ENCODE results near the gene NCOR1.
"Not testable (repeated sequence)": the region's sequence is repeated elsewhere in the genome, so short reads cannot be mapped to it uniquely, and the experiment has no call there.

Gene NCOR1

GRCh38 chr17:16129441-16130205, 85.7 kb downstream of the NCOR1 start:
- Histone ChIP-seq H3K27ac (ENCODE audit: low read depth in 2 of 2, low read length in 2 of 2) (no peak overlapping the region), H3K9ac (ENCODE audit: low read depth in 1 of 2, low read length in 2 of 2) (no peak overlapping the region), H3K4me3 (ENCODE audit: low read length in 2 of 2) (no peak overlapping the region), H3K27me3 (ENCODE audit: control insufficient read depth in 2 of 2, insufficient read depth in 2 of 2, low read length in 2 of 2) (no peaks in the 10 kb centered on the region), H3K4me1 (ENCODE audit: control insufficient read depth in 2 of 2, insufficient read depth in 2 of 2, low read length in 2 of 2) (no peaks in the 10 kb centered on the region), H3K36me3 (ENCODE audit: control insufficient read depth in 2 of 2, insufficient read depth in 2 of 2, low read length in 2 of 2) (peaks cover 38 to 54% of the 10 kb centered on the region in 2 donors), H3K9me3 (ENCODE audit: control insufficient read depth in 2 of 2, low read length in 2 of 2) (no peaks in the 10 kb centered on the region)

DNA sequence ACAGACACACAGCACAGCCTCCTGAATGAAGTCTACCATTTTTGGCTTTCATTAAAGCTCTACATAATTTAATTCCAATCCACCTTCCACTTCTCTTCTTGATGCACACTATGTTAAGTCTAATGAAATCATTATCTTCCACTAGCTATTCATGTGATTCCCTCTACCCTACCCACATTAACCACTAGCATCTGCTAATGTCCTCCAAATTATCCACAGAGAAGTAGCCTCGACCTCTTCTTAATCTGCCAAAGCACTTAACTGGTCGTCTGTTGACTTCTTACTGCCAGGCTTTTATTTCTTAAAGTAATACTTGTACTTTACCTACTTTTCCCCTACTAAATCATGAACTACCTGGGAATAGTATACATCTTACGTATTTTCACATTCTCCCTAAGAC, 91.8 kb downstream of the NCOR1 start:
- H3K27ac ChIP-seq (ENCODE audit: low read depth in 2 of 2, low read length in 2 of 2): no peak overlapping the region
- H3K4me1 ChIP-seq (ENCODE audit: control insufficient read depth in 2 of 2, insufficient read depth in 2 of 2, low read length in 2 of 2): no peaks in the 10 kb centered on the region
- H3K9ac ChIP-seq (ENCODE audit: low read depth in 1 of 2, low read length in 2 of 2): no peak overlapping the region
- no peaks in the 10 kb centered on the region for H3K9me3 ChIP-seq (ENCODE audit: control insufficient read depth in 2 of 2, low read length in 2 of 2)
- H3K4me3 ChIP-seq (ENCODE audit: low read length in 2 of 2): no peak overlapping the region
- H3K27me3 ChIP-seq (ENCODE audit: control insufficient read depth in 2 of 2, insufficient read depth in 2 of 2, low read length in 2 of 2): no peaks in the 10 kb centered on the region
- H3K36me3 ChIP-seq (ENCODE audit: control insufficient read depth in 2 of 2, insufficient read depth in 2 of 2, low read length in 2 of 2): peaks cover 42 to 60% of the 10 kb centered on the region in 2 donors

- Histone ChIP-seq H3K27me3 (ENCODE audit: control insufficient read depth in 2 of 2, insufficient read depth in 2 of 2, low read length in 2 of 2) (no peaks in the 10 kb centered on the region), H3K4me3 (ENCODE audit: low read length in 2 of 2) (no peak overlapping the region), H3K36me3 (ENCODE audit: control insufficient read depth in 2 of 2, insufficient read depth in 2 of 2, low read length in 2 of 2) (peaks cover 44 to 62% of the 10 kb centered on the region in 2 donors), H3K9ac (ENCODE audit: low read depth in 1 of 2, low read length in 2 of 2) (no peak overlapping the region), H3K9me3 (ENCODE audit: control insufficient read depth in 2 of 2, low read length in 2 of 2) (no peaks in the 10 kb centered on the region), H3K27ac (ENCODE audit: low read depth in 2 of 2, low read length in 2 of 2) (no peak overlapping the region), H3K4me1 (ENCODE audit: control insufficient read depth in 2 of 2, insufficient read depth in 2 of 2, low read length in 2 of 2) (no peaks in the 10 kb centered on the region)
Observed at GRCh38 chr17:16122697-16123434, 92.5 kb downstream of the NCOR1 start.

- H3K9me3 ChIP-seq (ENCODE audit: control insufficient read depth in 2 of 2, low read length in 2 of 2): no peaks in the 10 kb centered on the region
- no peak overlapping the region for H3K9ac ChIP-seq (ENCODE audit: low read depth in 1 of 2, low read length in 2 of 2)
- no peak overlapping the region for H3K27ac ChIP-seq (ENCODE audit: low read depth in 2 of 2, low read length in 2 of 2)
- H3K4me1 ChIP-seq (ENCODE audit: control insufficient read depth in 2 of 2, insufficient read depth in 2 of 2, low read length in 2 of 2): no peaks in the 10 kb centered on the region
- H3K27me3 ChIP-seq (ENCODE audit: control insufficient read depth in 2 of 2, insufficient read depth in 2 of 2, low read length in 2 of 2): no peaks in the 10 kb centered on the region
- no peak overlapping the region for H3K4me3 ChIP-seq (ENCODE audit: low read length in 2 of 2)
- peaks cover 48 to 67% of the 10 kb centered on the region in 2 donors for H3K36me3 ChIP-seq (ENCODE audit: control insufficient read depth in 2 of 2, insufficient read depth in 2 of 2, low read length in 2 of 2)
Observed at GRCh38 chr17:16121915-16122314, 93.4 kb downstream of the NCOR1 start.

GRCh38 chr17:16120937-16121336, 94.4 kb downstream of the NCOR1 start:
- H3K9me3 ChIP-seq (ENCODE audit: control insufficient read depth in 2 of 2, low read length in 2 of 2): no peaks in the 10 kb centered on the region
- no peak overlapping the region for H3K4me3 ChIP-seq (ENCODE audit: low read length in 2 of 2)
- no peak overlapping the region for H3K27ac ChIP-seq (ENCODE audit: low read depth in 2 of 2, low read length in 2 of 2)
- no peak overlapping the region for H3K9ac ChIP-seq (ENCODE audit: low read depth in 1 of 2, low read length in 2 of 2)
- no peaks in the 10 kb centered on the region for H3K4me1 ChIP-seq (ENCODE audit: control insufficient read depth in 2 of 2, insufficient read depth in 2 of 2, low read length in 2 of 2)
- H3K27me3 ChIP-seq (ENCODE audit: control insufficient read depth in 2 of 2, insufficient read depth in 2 of 2, low read length in 2 of 2): no peaks in the 10 kb centered on the region
- peaks cover 57 to 73% of the 10 kb centered on the region in 2 donors for H3K36me3 ChIP-seq (ENCODE audit: control insufficient read depth in 2 of 2, insufficient read depth in 2 of 2, low read length in 2 of 2)

DNA sequence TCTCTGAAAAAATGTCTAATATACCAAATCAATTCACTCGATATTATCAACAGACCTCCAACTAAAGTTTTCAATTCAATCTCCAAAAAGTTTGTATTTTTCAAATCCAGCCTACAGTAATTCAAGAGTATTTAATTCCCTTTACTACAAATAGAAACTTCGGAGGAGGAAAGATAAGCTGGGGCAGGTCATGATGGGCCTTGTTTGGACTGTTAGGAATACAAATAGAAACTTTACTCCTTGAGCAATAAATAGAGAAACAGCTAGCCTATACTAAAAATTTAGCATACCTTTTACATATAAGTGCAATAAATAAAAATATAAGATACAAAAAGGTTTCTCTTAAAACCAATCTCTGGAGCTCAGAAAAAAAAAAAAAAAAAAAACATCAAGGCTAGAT, 98.2 kb downstream of the NCOR1 start:
- Histone ChIP-seq H3K9ac (ENCODE audit: low read depth in 1 of 2, low read length in 2 of 2) (no peak overlapping the region), H3K36me3 (ENCODE audit: control insufficient read depth in 2 of 2, insufficient read depth in 2 of 2, low read length in 2 of 2) (peaks cover 62 to 74% of the 10 kb centered on the region in 2 donors), H3K27me3 (ENCODE audit: control insufficient read depth in 2 of 2, insufficient read depth in 2 of 2, low read length in 2 of 2) (no peaks in the 10 kb centered on the region)

DNA sequence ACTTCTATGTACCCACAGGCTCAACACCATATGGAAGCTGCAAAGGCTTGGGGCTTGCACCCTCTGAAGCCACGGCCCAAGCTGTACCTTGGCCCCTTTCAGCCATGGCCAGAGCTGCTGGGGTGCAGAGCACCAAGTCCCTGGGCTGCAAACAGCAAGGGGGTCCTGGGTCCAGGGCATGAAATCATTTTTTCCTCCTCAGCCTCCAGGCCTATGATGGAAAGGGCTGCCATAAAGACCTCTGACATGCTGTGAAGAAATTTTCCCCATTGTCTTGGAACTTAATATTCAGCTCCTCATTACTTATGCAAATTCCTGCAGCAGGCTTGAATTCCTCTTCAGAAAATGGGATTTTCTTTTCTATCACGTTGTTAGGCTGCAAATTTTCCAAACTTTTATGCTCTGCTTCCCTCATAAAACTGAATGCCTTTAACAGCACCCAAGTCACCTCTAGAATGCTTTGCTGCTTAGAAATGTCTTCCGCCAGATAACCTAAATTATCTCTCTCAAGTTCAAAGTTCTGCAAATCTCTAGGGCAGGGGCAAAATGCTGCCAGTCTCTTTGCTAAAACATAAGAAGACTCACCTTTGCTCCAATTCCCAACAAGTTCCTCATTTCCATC, 100.1 kb downstream of the NCOR1 start:
- not testable (repeated sequence) for H3K27me3 ChIP-seq (ENCODE audit: control insufficient read depth in 2 of 2, insufficient read depth in 2 of 2, low read length in 2 of 2); H3K27ac ChIP-seq (ENCODE audit: low read depth in 2 of 2, low read length in 2 of 2); H3K9ac ChIP-seq (ENCODE audit: low read depth in 1 of 2, low read length in 2 of 2); H3K4me1 ChIP-seq (ENCODE audit: control insufficient read depth in 2 of 2, insufficient read depth in 2 of 2, low read length in 2 of 2); H3K9me3 ChIP-seq (ENCODE audit: control insufficient read depth in 2 of 2, low read length in 2 of 2); H3K4me3 ChIP-seq (ENCODE audit: low read length in 2 of 2)
- peaks cover 57 to 64% of the 10 kb centered on the region in 2 donors for H3K36me3 ChIP-seq (ENCODE audit: control insufficient read depth in 2 of 2, insufficient read depth in 2 of 2, low read length in 2 of 2)

More for the DNA sequence above, 98.2 kb downstream of the NCOR1 start:
- no peaks in the 10 kb centered on the region for H3K4me1 ChIP-seq (ENCODE audit: control insufficient read depth in 2 of 2, insufficient read depth in 2 of 2, low read length in 2 of 2)
- no peak overlapping the region for H3K4me3 ChIP-seq (ENCODE audit: low read length in 2 of 2)
- H3K27ac ChIP-seq (ENCODE audit: low read depth in 2 of 2, low read length in 2 of 2): no peak overlapping the region
- H3K9me3 ChIP-seq (ENCODE audit: control insufficient read depth in 2 of 2, low read length in 2 of 2): peaks cover 0 to 2% of the 10 kb centered on the region in 2 donors

GRCh38 chr17:16108871-16109270, 106.5 kb downstream of the NCOR1 start:
- H3K4me1 ChIP-seq (ENCODE audit: control insufficient read depth in 2 of 2, insufficient read depth in 2 of 2, low read length in 2 of 2): no peaks in the 10 kb centered on the region
- H3K4me3 ChIP-seq (ENCODE audit: low read length in 2 of 2): no peak overlapping the region
- peaks cover 23 to 32% of the 10 kb centered on the region in 2 donors for H3K36me3 ChIP-seq (ENCODE audit: control insufficient read depth in 2 of 2, insufficient read depth in 2 of 2, low read length in 2 of 2)
- no peak overlapping the region for H3K27ac ChIP-seq (ENCODE audit: low read depth in 2 of 2, low read length in 2 of 2)
- H3K27me3 ChIP-seq (ENCODE audit: control insufficient read depth in 2 of 2, insufficient read depth in 2 of 2, low read length in 2 of 2): no peaks in the 10 kb centered on the region
- H3K9me3 ChIP-seq (ENCODE audit: control insufficient read depth in 2 of 2, low read length in 2 of 2): no peaks in the 10 kb centered on the region
- no peak overlapping the region for H3K9ac ChIP-seq (ENCODE audit: low read depth in 1 of 2, low read length in 2 of 2)

- peaks cover 23 to 34% of the 10 kb centered on the region in 2 donors for H3K36me3 ChIP-seq (ENCODE audit: control insufficient read depth in 2 of 2, insufficient read depth in 2 of 2, low read length in 2 of 2)
- no peak overlapping the region for H3K27ac ChIP-seq (ENCODE audit: low read depth in 2 of 2, low read length in 2 of 2)
- no peak overlapping the region for H3K4me3 ChIP-seq (ENCODE audit: low read length in 2 of 2)
- no peak overlapping the region for H3K9ac ChIP-seq (ENCODE audit: low read depth in 1 of 2, low read length in 2 of 2)
- no peaks in the 10 kb centered on the region for H3K9me3 ChIP-seq (ENCODE audit: control insufficient read depth in 2 of 2, low read length in 2 of 2)
- H3K4me1 ChIP-seq (ENCODE audit: control insufficient read depth in 2 of 2, insufficient read depth in 2 of 2, low read length in 2 of 2): no peaks in the 10 kb centered on the region
- no peaks in the 10 kb centered on the region for H3K27me3 ChIP-seq (ENCODE audit: control insufficient read depth in 2 of 2, insufficient read depth in 2 of 2, low read length in 2 of 2)
Observed at GRCh38 chr17:16108386-16108785, 106.9 kb downstream of the NCOR1 start.

DNA sequence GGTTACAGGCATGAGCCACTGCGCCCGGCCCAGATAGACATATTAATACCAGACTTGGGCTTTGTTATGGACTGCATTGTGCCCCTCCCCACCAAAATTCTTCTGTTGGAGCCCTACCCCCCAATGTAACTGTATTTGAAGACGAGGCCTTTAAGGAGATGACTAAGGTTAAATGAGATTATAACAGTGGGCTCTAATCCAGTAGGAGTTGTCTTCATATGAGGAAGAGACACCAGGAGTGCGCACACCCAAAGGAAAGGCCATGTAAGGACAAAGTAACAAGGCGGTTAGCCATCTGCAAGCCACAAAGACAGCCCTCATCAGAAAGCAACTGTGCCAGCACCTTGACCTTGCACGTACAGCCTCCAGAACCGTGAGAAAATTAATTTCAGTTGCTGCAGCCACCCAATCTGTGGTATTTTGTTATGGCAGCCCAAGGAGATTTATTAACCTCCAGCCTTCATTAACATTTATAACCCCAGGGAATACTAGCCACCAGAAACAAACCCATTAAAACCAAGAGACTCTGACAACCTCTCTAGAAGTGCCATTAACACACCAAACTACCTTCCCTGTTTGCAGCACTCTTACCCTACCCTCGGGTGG, 108.1 kb downstream of the NCOR1 start:
- H3K36me3 ChIP-seq (ENCODE audit: control insufficient read depth in 2 of 2, insufficient read depth in 2 of 2, low read length in 2 of 2): peaks cover 21 to 39% of the 10 kb centered on the region in 2 donors
- H3K9me3 ChIP-seq (ENCODE audit: control insufficient read depth in 2 of 2, low read length in 2 of 2): no peaks in the 10 kb centered on the region
- H3K4me1 ChIP-seq (ENCODE audit: control insufficient read depth in 2 of 2, insufficient read depth in 2 of 2, low read length in 2 of 2): no peaks in the 10 kb centered on the region
- no peak overlapping the region for H3K27ac ChIP-seq (ENCODE audit: low read depth in 2 of 2, low read length in 2 of 2)
- no peak overlapping the region for H3K4me3 ChIP-seq (ENCODE audit: low read length in 2 of 2)
- H3K9ac ChIP-seq (ENCODE audit: low read depth in 1 of 2, low read length in 2 of 2): no peak overlapping the region
- no peaks in the 10 kb centered on the region for H3K27me3 ChIP-seq (ENCODE audit: control insufficient read depth in 2 of 2, insufficient read depth in 2 of 2, low read length in 2 of 2)
